ENCODE data around the gene PCDHB9. TPM values are rescaled to one million over a fixed set of nuclear protein-coding genes. Genes with fewer than 3 reads are reported as not detected.

PCDHB9 gene
- total and polyA plus RNA-seq, 2 of the 8 experiments (the other 6 are each of a cell fraction or from before 2014, with no cell fraction given), result 0.68 to 1.6 TPM

Other genes starting within 250 kb of the PCDHB9 start
Only the 30 nearest of the 37 such genes appear.
- gene PCDHB1, start 135.8 kb upstream of the PCDHB9 start, total RNA-seq (2021; fragmentation: NEBNext Ultra II Directional; extraction: Animal tissue kit (Norgen Biotek cat#: 25700)), result 0.04 and 0.08 TPM in 2 replicates
- 0.03 and 0.05 TPM in 2 replicates for gene PCDHB1, start 135.8 kb upstream of the PCDHB9 start, polyA plus RNA-seq (2011; rRNA removed)
- gene PCDHB2, start 92.5 kb upstream of the PCDHB9 start, total RNA-seq (2021; fragmentation: NEBNext Ultra II Directional; extraction: Animal tissue kit (Norgen Biotek cat#: 25700)), result 25.6 and 28.8 TPM in 2 replicates
- 29.2 and 38.0 TPM in 2 replicates for gene PCDHB2, start 92.5 kb upstream of the PCDHB9 start, polyA plus RNA-seq (2011; rRNA removed)
- 3.4 and 4.0 TPM in 2 replicates for gene PCDHB3, start 86.7 kb upstream of the PCDHB9 start, total RNA-seq (2021; fragmentation: NEBNext Ultra II Directional; extraction: Animal tissue kit (Norgen Biotek cat#: 25700))
- 1.6 and 1.8 TPM in 2 replicates for gene PCDHB3, start 86.7 kb upstream of the PCDHB9 start, polyA plus RNA-seq (2011; rRNA removed)
- gene PCDHB4, start 65.3 kb upstream of the PCDHB9 start, total RNA-seq (2021; fragmentation: NEBNext Ultra II Directional; extraction: Animal tissue kit (Norgen Biotek cat#: 25700)), result 1.4 and 1.5 TPM in 2 replicates
- gene PCDHB4, start 65.3 kb upstream of the PCDHB9 start, polyA plus RNA-seq (2011; rRNA removed), result 1.3 and 2.0 TPM in 2 replicates
- 2.4 and 2.8 TPM in 2 replicates for gene PCDHB5, start 52.0 kb upstream of the PCDHB9 start, total RNA-seq (2021; fragmentation: NEBNext Ultra II Directional; extraction: Animal tissue kit (Norgen Biotek cat#: 25700))
- 8.2 and 12.5 TPM in 2 replicates for gene PCDHB5, start 52.0 kb upstream of the PCDHB9 start, polyA plus RNA-seq (2011; rRNA removed)
- 0.17 and 0.28 TPM in 2 replicates for gene PCDHB6, start 37.1 kb upstream of the PCDHB9 start, total RNA-seq (2021; fragmentation: NEBNext Ultra II Directional; extraction: Animal tissue kit (Norgen Biotek cat#: 25700))
- 0.29 and 0.39 TPM in 2 replicates for gene PCDHB6, start 37.1 kb upstream of the PCDHB9 start, polyA plus RNA-seq (2011; rRNA removed)
- gene PCDHB7, start 14.5 kb upstream of the PCDHB9 start, total RNA-seq (2021; fragmentation: NEBNext Ultra II Directional; extraction: Animal tissue kit (Norgen Biotek cat#: 25700)), result 0.19 and 0.25 TPM in 2 replicates
- gene PCDHB7, start 14.5 kb upstream of the PCDHB9 start, polyA plus RNA-seq (2011; rRNA removed), result 0.17 and 0.24 TPM in 2 replicates
- 0.92 and 1.1 TPM in 2 replicates for gene PCDHB8, start 9.4 kb upstream of the PCDHB9 start, total RNA-seq (2021; fragmentation: NEBNext Ultra II Directional; extraction: Animal tissue kit (Norgen Biotek cat#: 25700))
- gene PCDHB8, start 9.4 kb upstream of the PCDHB9 start, polyA plus RNA-seq (2011; rRNA removed), result 0.24 and 0.30 TPM in 2 replicates
- gene PCDHB16, start 4.8 kb upstream of the PCDHB9 start, total RNA-seq (2021; fragmentation: NEBNext Ultra II Directional; extraction: Animal tissue kit (Norgen Biotek cat#: 25700)), result 5.2 and 5.9 TPM in 2 replicates
- 1.7 and 2.2 TPM in 2 replicates for gene PCDHB16, start 4.8 kb upstream of the PCDHB9 start, polyA plus RNA-seq (2011; rRNA removed)
- 1.8 and 1.9 TPM in 2 replicates for gene PCDHB10, start 5.2 kb downstream of the PCDHB9 start, total RNA-seq (2021; fragmentation: NEBNext Ultra II Directional; extraction: Animal tissue kit (Norgen Biotek cat#: 25700))
- gene PCDHB10, start 5.2 kb downstream of the PCDHB9 start, polyA plus RNA-seq (2011; rRNA removed), result 1.3 and 1.5 TPM in 2 replicates
- 0.86 and 1.4 TPM in 2 replicates for gene PCDHB11, start 12.5 kb downstream of the PCDHB9 start, total RNA-seq (2021; fragmentation: NEBNext Ultra II Directional; extraction: Animal tissue kit (Norgen Biotek cat#: 25700))
- 0.50 and 0.63 TPM in 2 replicates for gene PCDHB11, start 12.5 kb downstream of the PCDHB9 start, polyA plus RNA-seq (2011; rRNA removed)
- 2.0 and 3.0 TPM in 2 replicates for gene PCDHB12, start 21.6 kb downstream of the PCDHB9 start, total RNA-seq (2021; fragmentation: NEBNext Ultra II Directional; extraction: Animal tissue kit (Norgen Biotek cat#: 25700))
- 1.1 and 1.9 TPM in 2 replicates for gene PCDHB12, start 21.6 kb downstream of the PCDHB9 start, polyA plus RNA-seq (2011; rRNA removed)
- 1.1 and 1.4 TPM in 2 replicates for gene PCDHB13, start 26.8 kb downstream of the PCDHB9 start, total RNA-seq (2021; fragmentation: NEBNext Ultra II Directional; extraction: Animal tissue kit (Norgen Biotek cat#: 25700))
- gene PCDHB13, start 26.8 kb downstream of the PCDHB9 start, polyA plus RNA-seq (2011; rRNA removed), result 1.1 and 1.5 TPM in 2 replicates
- 2.7 and 2.9 TPM in 2 replicates for gene PCDHB14, start 36.2 kb downstream of the PCDHB9 start, total RNA-seq (2021; fragmentation: NEBNext Ultra II Directional; extraction: Animal tissue kit (Norgen Biotek cat#: 25700))
- gene PCDHB14, start 36.2 kb downstream of the PCDHB9 start, polyA plus RNA-seq (2011; rRNA removed), result 2.5 and 2.7 TPM in 2 replicates
- 3.9 and 4.0 TPM in 2 replicates for gene PCDHB15, start 58.2 kb downstream of the PCDHB9 start, total RNA-seq (2021; fragmentation: NEBNext Ultra II Directional; extraction: Animal tissue kit (Norgen Biotek cat#: 25700))
- 2.8 and 4.9 TPM in 2 replicates for gene PCDHB15, start 58.2 kb downstream of the PCDHB9 start, polyA plus RNA-seq (2011; rRNA removed)
- not detected in 2 replicates for gene SLC25A2, start 116.9 kb downstream of the PCDHB9 start, total RNA-seq (2021; fragmentation: NEBNext Ultra II Directional; extraction: Animal tissue kit (Norgen Biotek cat#: 25700))
- gene SLC25A2, start 116.9 kb downstream of the PCDHB9 start, polyA plus RNA-seq (2011; rRNA removed), result 0.05 TPM in 1 of 2 replicates, not detected in the other
- 99.4 and 101 TPM in 2 replicates for gene TAF7, start 133.6 kb downstream of the PCDHB9 start, total RNA-seq (2021; fragmentation: NEBNext Ultra II Directional; extraction: Animal tissue kit (Norgen Biotek cat#: 25700))
- gene TAF7, start 133.6 kb downstream of the PCDHB9 start, polyA plus RNA-seq (2011; rRNA removed), result 23.6 and 29.8 TPM in 2 replicates
- gene PCDHGA1, start 143.4 kb downstream of the PCDHB9 start, total RNA-seq (2021; fragmentation: NEBNext Ultra II Directional; extraction: Animal tissue kit (Norgen Biotek cat#: 25700)), result 0.84 and 0.89 TPM in 2 replicates
- gene PCDHGA1, start 143.4 kb downstream of the PCDHB9 start, polyA plus RNA-seq (2011; rRNA removed), result 0.57 and 1.1 TPM in 2 replicates
- 0.31 and 0.32 TPM in 2 replicates for gene PCDHGA2, start 151.6 kb downstream of the PCDHB9 start, total RNA-seq (2021; fragmentation: NEBNext Ultra II Directional; extraction: Animal tissue kit (Norgen Biotek cat#: 25700))
- 0.39 and 0.61 TPM in 2 replicates for gene PCDHGA2, start 151.6 kb downstream of the PCDHB9 start, polyA plus RNA-seq (2011; rRNA removed)
- gene PCDHGA3, start 156.7 kb downstream of the PCDHB9 start, total RNA-seq (2021; fragmentation: NEBNext Ultra II Directional; extraction: Animal tissue kit (Norgen Biotek cat#: 25700)), result 0.25 and 0.39 TPM in 2 replicates
- gene PCDHGA3, start 156.7 kb downstream of the PCDHB9 start, polyA plus RNA-seq (2011; rRNA removed), result 0.15 and 0.30 TPM in 2 replicates
- gene PCDHGB1, start 162.9 kb downstream of the PCDHB9 start, total RNA-seq (2021; fragmentation: NEBNext Ultra II Directional; extraction: Animal tissue kit (Norgen Biotek cat#: 25700)), result 2.8 and 3.9 TPM in 2 replicates
- 1.3 and 2.0 TPM in 2 replicates for gene PCDHGB1, start 162.9 kb downstream of the PCDHB9 start, polyA plus RNA-seq (2011; rRNA removed)
- 1.9 and 2.5 TPM in 2 replicates for gene PCDHGA4, start 167.9 kb downstream of the PCDHB9 start, total RNA-seq (2021; fragmentation: NEBNext Ultra II Directional; extraction: Animal tissue kit (Norgen Biotek cat#: 25700))
- gene PCDHGA4, start 167.9 kb downstream of the PCDHB9 start, polyA plus RNA-seq (2011; rRNA removed), result 1.4 and 1.7 TPM in 2 replicates
- gene PCDHGB2, start 172.8 kb downstream of the PCDHB9 start, total RNA-seq (2021; fragmentation: NEBNext Ultra II Directional; extraction: Animal tissue kit (Norgen Biotek cat#: 25700)), result 2.8 and 2.9 TPM in 2 replicates
- 1.9 TPM in 2 replicates for gene PCDHGB2, start 172.8 kb downstream of the PCDHB9 start, polyA plus RNA-seq (2011; rRNA removed)
- 1.0 and 1.3 TPM in 2 replicates for gene PCDHGA5, start 177.0 kb downstream of the PCDHB9 start, total RNA-seq (2021; fragmentation: NEBNext Ultra II Directional; extraction: Animal tissue kit (Norgen Biotek cat#: 25700))
- 1.1 TPM in 2 replicates for gene PCDHGA5, start 177.0 kb downstream of the PCDHB9 start, polyA plus RNA-seq (2011; rRNA removed)
- gene PCDHGB3, start 183.1 kb downstream of the PCDHB9 start, total RNA-seq (2021; fragmentation: NEBNext Ultra II Directional; extraction: Animal tissue kit (Norgen Biotek cat#: 25700)), result 1.3 and 1.6 TPM in 2 replicates
- gene PCDHGB3, start 183.1 kb downstream of the PCDHB9 start, polyA plus RNA-seq (2011; rRNA removed), result 1.9 and 2.0 TPM in 2 replicates
- 1.3 and 1.4 TPM in 2 replicates for gene PCDHGA6, start 186.7 kb downstream of the PCDHB9 start, total RNA-seq (2021; fragmentation: NEBNext Ultra II Directional; extraction: Animal tissue kit (Norgen Biotek cat#: 25700))
- 2.0 TPM in 2 replicates for gene PCDHGA6, start 186.7 kb downstream of the PCDHB9 start, polyA plus RNA-seq (2011; rRNA removed)
- 0.73 and 1.1 TPM in 2 replicates for gene PCDHGA7, start 195.6 kb downstream of the PCDHB9 start, total RNA-seq (2021; fragmentation: NEBNext Ultra II Directional; extraction: Animal tissue kit (Norgen Biotek cat#: 25700))
- 0.39 and 0.55 TPM in 2 replicates for gene PCDHGA7, start 195.6 kb downstream of the PCDHB9 start, polyA plus RNA-seq (2011; rRNA removed)
- 7.8 and 9.1 TPM in 2 replicates for gene PCDHGB4, start 200.5 kb downstream of the PCDHB9 start, total RNA-seq (2021; fragmentation: NEBNext Ultra II Directional; extraction: Animal tissue kit (Norgen Biotek cat#: 25700))
- gene PCDHGB4, start 200.5 kb downstream of the PCDHB9 start, polyA plus RNA-seq (2011; rRNA removed), result 8.0 and 9.7 TPM in 2 replicates
- 1.4 and 1.7 TPM in 2 replicates for gene PCDHGA8, start 205.5 kb downstream of the PCDHB9 start, total RNA-seq (2021; fragmentation: NEBNext Ultra II Directional; extraction: Animal tissue kit (Norgen Biotek cat#: 25700))
- gene PCDHGA8, start 205.5 kb downstream of the PCDHB9 start, polyA plus RNA-seq (2011; rRNA removed), result 0.79 and 1.2 TPM in 2 replicates
- 1.9 and 2.6 TPM in 2 replicates for gene PCDHGB5, start 210.8 kb downstream of the PCDHB9 start, total RNA-seq (2021; fragmentation: NEBNext Ultra II Directional; extraction: Animal tissue kit (Norgen Biotek cat#: 25700))
- 1.1 and 1.7 TPM in 2 replicates for gene PCDHGB5, start 210.8 kb downstream of the PCDHB9 start, polyA plus RNA-seq (2011; rRNA removed)